A673 (cell line): ENCODE data around the gene SPAG6. TPM values are rescaled to one million over a fixed set of nuclear protein-coding genes. Genes with fewer than 3 reads are reported as not detected.

Experiments used
- BruUV-seq: library from RNA; stranded (reverse); fragments of 400-500 nt; replicated peaks from 2 replicates; lab custom pipeline; 2021; lab: Mats Ljungman, UMichigan
- CTCF ChIA-PET: fragments of 300-600 bp; sonication (Branson Sonifier 250); formaldehyde crosslinking; loops from one replicate; lab custom pipeline; 2022; ENCODE audit warnings: antibody characterized with exemption; lab: Charles Lee
- POLR2A ChIA-PET: fragments of 300-600 bp; sonication (Branson Sonifier 250); formaldehyde crosslinking; loops from one replicate; lab custom pipeline; 2022; ENCODE audit warnings: antibody characterized with exemption; ENCODE audit not compliant: low non-redundant PET; lab: Charles Lee
- DNase-seq: peaks from one replicate; pipeline ENCODE4 v3.0.0-alpha.2; 2015; ENCODE audit warnings: low spot score
- H3K27ac ChIP-seq: fragments of 200-600 bp; sonication (generic); 2 replicates; pipeline ENCODE4 v1.5.1; 2016; ENCODE audit warnings: mixed run types, low read depth, mild to moderate bottlenecking, mixed read lengths, antibody characterized with exemption, low read length; ENCODE audit not compliant: poor library complexity, severe bottlenecking
- H3K27me3 ChIP-seq: fragments of 200-600 bp; sonication (generic); replicated peaks from 2 replicates; pipeline ENCODE4 v1.6.1; 2017; ENCODE audit warnings: mixed run types, low read depth, mild to moderate bottlenecking, mixed read lengths, antibody characterized with exemption, low read length; ENCODE audit not compliant: insufficient read depth, poor library complexity
- H3K36me3 ChIP-seq: fragments of 200-600 bp; sonication (generic); 2 replicates; pipeline ENCODE4 v1.6.1; 2016; ENCODE audit warnings: mixed run types, mild to moderate bottlenecking, mixed read lengths, antibody characterized with exemption, low read length; ENCODE audit not compliant: insufficient read depth, poor library complexity, severe bottlenecking
- H3K4me1 ChIP-seq: fragments of 200-600 bp; sonication (generic); 2 replicates; pipeline ENCODE4 v1.6.1; 2017; ENCODE audit warnings: mixed run types, mild to moderate bottlenecking, mixed read lengths, antibody characterized with exemption, low read length; ENCODE audit not compliant: insufficient read depth, poor library complexity, severe bottlenecking
- H3K4me3 ChIP-seq: fragments of 200-600 bp; sonication (generic); 2 replicates; pipeline ENCODE4 v1.5.1; 2016; ENCODE audit warnings: low read depth, mixed run types, mild to moderate bottlenecking, mixed read lengths, low read length; ENCODE audit not compliant: poor library complexity, severe bottlenecking
- H3K9me3 ChIP-seq: fragments of 200-600 bp; sonication (generic); 2 replicates; pipeline ENCODE4 v1.6.1; 2016; ENCODE audit warnings: mixed run types, low read depth, mild to moderate bottlenecking, mixed read lengths, antibody characterized with exemption, low read length; ENCODE audit not compliant: poor library complexity, severe bottlenecking
- CTCF ChIP-seq: fragments of 300-800, 200-600 bp; sonication (generic); conservative IDR thresholded peaks from 2 replicates; pipeline ENCODE4 v1.5.1; 2017; ENCODE audit warnings: low read depth, mild to moderate bottlenecking, antibody characterized with exemption, low read length, moderate library complexity, mixed read lengths
- EZH2 ChIP-seq: fragments of 200-600 bp; sonication (generic); IDR thresholded peaks from 2 replicates; pipeline ENCODE4 v1.6.1; 2017; ENCODE audit warnings: borderline replicate concordance, low read depth, mild to moderate bottlenecking, mixed read lengths, antibody characterized with exemption, low read length; ENCODE audit not compliant: poor library complexity, severe bottlenecking
- intact Hi-C: fragments of 100-400 bp; cut with micrococcal nuclease; formaldehyde crosslinking; loops from one replicate; pipeline ENCODE4 v1.10.0; 2022; ENCODE audit not compliant: unreplicated experiment
- total RNA-seq: library from RNA; stranded (reverse); gene quantifications from 2 replicates; pipeline ENCODE4 v1.2.3, GENCODE V29; 2021

SPAG6 gene
- total RNA-seq, 1 experiment from 2014 or later = 0.39 TPM

- no peaks in the 10 kb centered on the region for H3K36me3 ChIP-seq
- no peak overlapping the region for H3K27ac ChIP-seq
- no peak overlapping the region for H3K4me3 ChIP-seq
- BruUV-seq = no TSS peak
- H3K9me3 ChIP-seq = no peaks in the 10 kb centered on the region
- ChIA-PET POLR2A (no interaction called here), CTCF (no interaction called here)
- H3K4me1 ChIP-seq = no peaks in the 10 kb centered on the region
- H3K27me3 ChIP-seq = no peaks in the 10 kb centered on the region
- intact Hi-C loops = no loop called here
- no peak for DNase-seq
- TF ChIP-seq CTCF (no peak), EZH2 (no peak)
Observed at GRCh38 chr10:22365644-22366434, 20.5 kb downstream of the SPAG6 start.

- Histone ChIP-seq H3K9me3 (no peaks in the 10 kb centered on the region), H3K36me3 (no peaks in the 10 kb centered on the region), H3K27me3 (no peaks in the 10 kb centered on the region), H3K4me3 (no peak overlapping the region), H3K4me1 (no peaks in the 10 kb centered on the region), H3K27ac (no peak overlapping the region)
- TF ChIP-seq CTCF (no peak), EZH2 (no peak)
- intact Hi-C loops = no loop called here
- ChIA-PET CTCF (no interaction called here), POLR2A (no interaction called here)
- no peak for DNase-seq
- no TSS peak for BruUV-seq
Observed at GRCh38 chr10:22366435-22366703, 21.1 kb downstream of the SPAG6 start.

- Histone ChIP-seq H3K4me1 (no peaks in the 10 kb centered on the region), H3K4me3 (no peak overlapping the region), H3K36me3 (no peaks in the 10 kb centered on the region), H3K27me3 (no peaks in the 10 kb centered on the region), H3K9me3 (no peaks in the 10 kb centered on the region), H3K27ac (no peak overlapping the region)
- ChIA-PET POLR2A (no interaction called here), CTCF (no interaction called here)
- intact Hi-C loops = no loop called here
- TF ChIP-seq EZH2 (no peak), CTCF (no peak)
- no peak for DNase-seq
- BruUV-seq = no TSS peak
Observed at GRCh38 chr10:22366771-22367170, 21.5 kb downstream of the SPAG6 start.
